OCI-LY7 (cell line): ENCODE data around the gene SPAG16. TPM values are rescaled to one million over a fixed set of nuclear protein-coding genes. Genes with fewer than 3 reads are reported as not detected.
"Not testable (repeated sequence)": the region's sequence is repeated elsewhere in the genome, so short reads cannot be mapped to it uniquely, and the experiment has no call there.

Experiments used
- BruUV-seq: library from RNA; stranded (reverse); fragments of 400-500 nt; replicated peaks from 2 replicates; lab custom pipeline; 2021; lab: Mats Ljungman, UMichigan
- CTCF ChIA-PET: fragments of 300-600 bp; sonication (Branson Sonifier 250); formaldehyde crosslinking; loops from one replicate; lab custom pipeline; 2022; ENCODE audit warnings: antibody characterized with exemption; ENCODE audit not compliant: unreplicated experiment; lab: Charles Lee
- POLR2A ChIA-PET: fragments of 300-600 bp; sonication (Branson Sonifier 250); formaldehyde crosslinking; loops from one replicate; lab custom pipeline; 2022; ENCODE audit warnings: antibody characterized with exemption; lab: Charles Lee
- DNase-seq: peaks from one replicate; pipeline ENCODE4 v3.0.0-alpha.2; 2015; ENCODE audit warnings: low spot score
- H2AFZ ChIP-seq: fragments of 200-600 bp; sonication (generic), shearing (Covaris generic); 2 replicates; pipeline ENCODE4 v1.6.1; 2014; ENCODE audit warnings: mild to moderate bottlenecking, antibody characterized with exemption, low read length, moderate library complexity
- H3K27ac ChIP-seq: fragments of 200-600 bp; sonication (generic); 2 replicates; pipeline ENCODE4 v1.5.1; 2014; ENCODE audit warnings: mixed run types, low read depth, mild to moderate bottlenecking, moderate library complexity, low read length, inconsistent platforms; ENCODE audit not compliant: poor library complexity, severe bottlenecking
- H3K36me3 ChIP-seq: fragments of 200-600 bp; sonication (generic); 2 replicates; pipeline ENCODE4 v1.6.1; 2014; ENCODE audit warnings: mild to moderate bottlenecking, antibody characterized with exemption, low read length, moderate library complexity, mixed read lengths; ENCODE audit not compliant: insufficient read depth
- H3K4me1 ChIP-seq: fragments of 200-600 bp; sonication (generic); 2 replicates; pipeline ENCODE4 v1.5.1; 2014; ENCODE audit warnings: mild to moderate bottlenecking, low read length; ENCODE audit not compliant: insufficient read depth, poor library complexity, severe bottlenecking
- H3K4me2 ChIP-seq: fragments of 200-600 bp; sonication (generic); 2 replicates; pipeline ENCODE4 v1.6.1; 2014; ENCODE audit warnings: mild to moderate bottlenecking, low read length
- H3K4me3 ChIP-seq: fragments of 200-600 bp; sonication (generic); 2 replicates; pipeline ENCODE4 v1.5.1; 2014; ENCODE audit warnings: mild to moderate bottlenecking, low read depth, low read length; ENCODE audit not compliant: poor library complexity, severe bottlenecking
- H3K79me2 ChIP-seq: fragments of 200-600 bp; sonication (generic); 2 replicates; pipeline ENCODE4 v1.6.1; 2016; ENCODE audit warnings: low read depth, mild to moderate bottlenecking, low read length, moderate library complexity, mixed read lengths; ENCODE audit not compliant: insufficient read depth
- H3K9me2 ChIP-seq: fragments of 200-600 bp; sonication (generic); 2 replicates; pipeline ENCODE4 v1.6.1; 2016; ENCODE audit warnings: mild to moderate bottlenecking, low read length, mixed read lengths; ENCODE audit not compliant: insufficient read depth
- H3K9me3 ChIP-seq: fragments of 200-600 bp; sonication (generic); 2 replicates; pipeline ENCODE4 v1.6.1; 2014; ENCODE audit warnings: mild to moderate bottlenecking, mixed run types, low read length, mixed read lengths
- H4K20me1 ChIP-seq: fragments of 200-600 bp; sonication (generic); 2 replicates; pipeline ENCODE4 v1.6.1; 2014; ENCODE audit warnings: mild to moderate bottlenecking, antibody characterized with exemption, low read length, moderate library complexity, mixed read lengths; ENCODE audit not compliant: insufficient read depth
- EZH2phosphoT487 ChIP-seq: fragments of 200-600 bp; sonication (generic); IDR thresholded peaks from 2 replicates; pipeline ENCODE4 v1.6.1; 2018; ENCODE audit warnings: low read depth, borderline replicate concordance, mild to moderate bottlenecking, mixed run types, antibody characterized with exemption, low read length, moderate library complexity, mixed read lengths
- intact Hi-C: fragments of 100-400 bp; cut with micrococcal nuclease; formaldehyde crosslinking; loops from one replicate; pipeline ENCODE4 v1.10.0; 2022; ENCODE audit not compliant: unreplicated experiment
- total RNA-seq, 2 experiments: library from RNA; depleted of rRNA in 1 of 2; stranded (reverse); fragments of >200 nt in 1 of 2; shearing (Covaris generic) in 1 of 2; gene quantifications; 2 replicates each; pipeline ENCODE4 v1.2.3, GENCODE V29; 2014 to 2022
- TF ChIP-seq, protein P1 (sequence below): fragments of 200-600 bp; sonication (generic); conservative IDR thresholded peaks from 2 replicates; pipeline ENCODE4 v1.5.1; 2014; ENCODE audit warnings: mild to moderate bottlenecking, antibody characterized with exemption, low read length, moderate library complexity, mixed read lengths

Gene SPAG16
- total RNA-seq, 2 experiments from 2014 or later = 22.1 to 24.2 TPM

DNA sequence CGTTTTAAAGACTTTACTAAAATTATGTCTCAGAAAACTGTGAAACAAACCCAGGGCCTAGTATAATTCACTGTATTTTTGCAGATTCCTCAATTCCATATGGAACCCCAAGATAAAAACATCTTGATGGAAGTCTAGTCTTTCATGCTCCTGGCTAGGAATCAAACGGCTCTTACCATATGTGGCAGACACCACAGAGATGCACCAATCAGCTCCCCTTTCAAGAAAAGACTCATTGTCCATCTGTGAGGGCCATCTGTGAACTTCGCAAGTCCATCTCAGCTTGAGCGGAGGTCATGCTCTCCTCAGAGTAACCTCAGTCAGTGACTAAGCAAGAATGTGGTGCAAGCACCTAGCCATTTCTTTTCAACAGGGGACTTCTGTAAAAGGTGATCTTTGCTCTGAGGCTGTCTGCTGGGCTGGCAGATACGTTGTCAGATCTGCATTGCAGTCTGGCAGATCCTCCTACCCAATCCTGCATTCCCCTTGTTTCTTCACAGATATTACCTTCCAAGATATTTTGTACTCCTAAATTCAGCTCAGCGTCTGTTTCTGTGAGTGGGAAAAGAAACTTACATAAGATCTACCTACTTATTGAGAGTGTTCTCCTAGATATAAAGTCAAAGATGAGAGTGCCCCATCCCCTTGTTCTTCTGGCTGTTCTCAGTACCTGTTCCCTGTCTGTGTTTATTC lies 419.3 kb downstream of the SPAG16 start:
- Histone ChIP-seq H4K20me1 (no peaks in the 10 kb centered on the region), H3K9me2 (no peaks in the 10 kb centered on the region), H3K36me3 (no peaks in the 10 kb centered on the region), H3K79me2 (no peaks in the 10 kb centered on the region), H2AFZ (no peak overlapping the region), H3K4me1 (no peaks in the 10 kb centered on the region), H3K4me3 (no peak overlapping the region), H3K9me3 (no peaks in the 10 kb centered on the region), H3K4me2 (no peak overlapping the region), H3K27ac (no peak overlapping the region)
- ChIA-PET CTCF (no interaction called here), POLR2A (no interaction called here)
- TF ChIP-seq, protein P1, sequence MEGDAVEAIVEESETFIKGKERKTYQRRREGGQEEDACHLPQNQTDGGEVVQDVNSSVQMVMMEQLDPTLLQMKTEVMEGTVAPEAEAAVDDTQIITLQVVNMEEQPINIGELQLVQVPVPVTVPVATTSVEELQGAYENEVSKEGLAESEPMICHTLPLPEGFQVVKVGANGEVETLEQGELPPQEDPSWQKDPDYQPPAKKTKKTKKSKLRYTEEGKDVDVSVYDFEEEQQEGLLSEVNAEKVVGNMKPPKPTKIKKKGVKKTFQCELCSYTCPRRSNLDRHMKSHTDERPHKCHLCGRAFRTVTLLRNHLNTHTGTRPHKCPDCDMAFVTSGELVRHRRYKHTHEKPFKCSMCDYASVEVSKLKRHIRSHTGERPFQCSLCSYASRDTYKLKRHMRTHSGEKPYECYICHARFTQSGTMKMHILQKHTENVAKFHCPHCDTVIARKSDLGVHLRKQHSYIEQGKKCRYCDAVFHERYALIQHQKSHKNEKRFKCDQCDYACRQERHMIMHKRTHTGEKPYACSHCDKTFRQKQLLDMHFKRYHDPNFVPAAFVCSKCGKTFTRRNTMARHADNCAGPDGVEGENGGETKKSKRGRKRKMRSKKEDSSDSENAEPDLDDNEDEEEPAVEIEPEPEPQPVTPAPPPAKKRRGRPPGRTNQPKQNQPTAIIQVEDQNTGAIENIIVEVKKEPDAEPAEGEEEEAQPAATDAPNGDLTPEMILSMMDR = no peak
- no peak for TF ChIP-seq EZH2phosphoT487
- intact Hi-C loops = no loop called here
- DNase-seq = no peak
- no TSS peak for BruUV-seq

- DNase-seq = no peak
- Histone ChIP-seq H2AFZ (no peak overlapping the region), H3K9me3 (no peaks in the 10 kb centered on the region), H3K79me2 (no peaks in the 10 kb centered on the region), H4K20me1 (no peaks in the 10 kb centered on the region), H3K27ac (no peak overlapping the region), H3K4me3 (no peak overlapping the region), H3K9me2 (no peaks in the 10 kb centered on the region), H3K4me1 (no peaks in the 10 kb centered on the region), H3K4me2 (no peak overlapping the region), H3K36me3 (no peaks in the 10 kb centered on the region)
- ChIA-PET POLR2A (interaction anchor here (0.7 kb wide), 1 partner anchor 599 kb away, joined by 5 read pairs; no protein-coding TSS in a partner anchor), CTCF (no interaction called here)
- intact Hi-C loops = no loop called here
- TF ChIP-seq, protein P1 = no peak
- no peak for TF ChIP-seq EZH2phosphoT487
- no TSS peak for BruUV-seq
Observed at GRCh38 chr2:213710164-213710563, 425.9 kb downstream of the SPAG16 start.

GRCh38 chr2:213718411-213718810 lies 434.1 kb downstream of the SPAG16 start:
- H2AFZ ChIP-seq, H3K4me1 ChIP-seq, BruUV-seq, intact Hi-C loops, CTCF ChIA-PET, H3K27ac ChIP-seq, DNase-seq, H3K9me2 ChIP-seq, POLR2A ChIA-PET, H3K9me3 ChIP-seq, H3K79me2 ChIP-seq, H3K4me2 ChIP-seq, H4K20me1 ChIP-seq, H3K36me3 ChIP-seq, H3K4me3 ChIP-seq: not testable (repeated sequence)
